Aorta (tissue), 5 donors: ENCODE data around the gene FOXN1. TPM values are rescaled to one million over a fixed set of nuclear protein-coding genes. Genes with fewer than 3 reads are reported as not detected.

Experiments used
- ATAC-seq: fragments of 200-7000 bp; cut with Tn5 transposase; one replicate; pipeline ENCODE4 v1.9.1; 2022; ENCODE audit warnings: moderate library complexity; ENCODE audit not compliant: low FRiP score
- DNase-seq, 2 donors: peaks; one replicate each; pipeline ENCODE4 v3.0.0-alpha.2; 2020
- H3K27ac ChIP-seq, 2 donors: one replicate each; pipeline ENCODE4 v1.5.1; 2013; ENCODE audit warnings: low read length in 2 of 2, mild to moderate bottlenecking in 2 of 2, moderate library complexity in 2 of 2, control low read depth in 1 of 2, inconsistent platforms in 1 of 2, low read depth in 1 of 2
- H3K27me3 ChIP-seq, 2 donors: one replicate each; pipeline ENCODE4 v1.6.1; 2013; ENCODE audit warnings: control low read depth in 1 of 2, low read length in 1 of 2, mild to moderate bottlenecking in 1 of 2, moderate library complexity in 1 of 2; ENCODE audit not compliant: insufficient read depth in 2 of 2, control insufficient read depth in 1 of 2
- H3K36me3 ChIP-seq, 2 donors: one replicate each; pipeline ENCODE4 v1.6.1; 2013; ENCODE audit warnings: control low read depth in 1 of 2, low read length in 1 of 2, mild to moderate bottlenecking in 1 of 2; ENCODE audit not compliant: insufficient read depth in 2 of 2, control insufficient read depth in 1 of 2
- H3K4me1 ChIP-seq, 2 donors: one replicate each; pipeline ENCODE4 v1.6.1; 2013; ENCODE audit warnings: low read length in 2 of 2, control low read depth in 1 of 2, mild to moderate bottlenecking in 1 of 2, moderate library complexity in 1 of 2; ENCODE audit not compliant: insufficient read depth in 2 of 2, control insufficient read depth in 1 of 2
- H3K4me3 ChIP-seq, 2 donors: one replicate each; pipeline ENCODE4 v1.5.1; 2013; ENCODE audit warnings: low read length in 2 of 2, control low read depth in 1 of 2, mild to moderate bottlenecking in 1 of 2
- H3K9me3 ChIP-seq: one replicate; pipeline ENCODE4 v1.6.1; 2013; ENCODE audit warnings: mild to moderate bottlenecking, low read length; ENCODE audit not compliant: control insufficient read depth
- whole genome bisulfite sequencing, 2 donors: extraction: QIAGEN DNeasy Blood & Tissue Kit; methylation state at CpG; one replicate each; pipeline ENCODE4 v1.1.7; 2013; 5-methylcytosine and 5-hydroxymethylcytosine counted together
- intact Hi-C, 2 donors: fragments of 100-400 bp; cut with DNase I; formaldehyde crosslinking; loops; one replicate each; pipeline versions ENCODE4 v1.14.2 to v1.15.0; 2022
- polyA plus RNA-seq, 2 donors: library from polyadenylated mRNA; stranded (reverse); fragments of 200-250 nt; gene quantifications; one replicate each; pipeline ENCODE4 v1.2.3, GENCODE V29; 2013
- total RNA-seq, 2 donors: library from RNA; stranded (reverse); fragmentation: NEBNext Ultra II Directional; extraction: Animal tissue kit (Norgen Biotek cat#: 25700); gene quantifications; one replicate each; pipeline ENCODE4 v1.2.1, GENCODE V29; 2021
- donor health status: healthy with polysubstance abuse.
- donor health status: Bipolar disorder and iron deficiency.
- donor health status: DM: no; HTN: no; CAD: no.
- donor health status: DM: no; HTN: no; CAD: no.
- donor health status: DM: yes; HTN: yes; CAD: no.

FOXN1 gene
- total and polyA plus RNA-seq, 4 donors = not detected

GRCh38 chr17:28580959-28581358 lies 74.8 kb downstream of the FOXN1 start:
- DNase-seq (no peak), ATAC-seq (no peak)
- Histone ChIP-seq H3K27me3 (no peaks in the 10 kb centered on the region), H3K4me3 (no peak overlapping the region), H3K36me3 (no peaks in the 10 kb centered on the region), H3K27ac (no peak overlapping the region), H3K9me3 (no peaks in the 10 kb centered on the region), H3K4me1 (peaks cover 0 to 2% of the 10 kb centered on the region in 2 donors)
- WGBS, 2 donors = 96 to 100% methylated on average over 3 of the region's 3 CpGs
- intact Hi-C loops = no loop called here

GRCh38 chr17:28582513-28582912 lies 76.4 kb downstream of the FOXN1 start:
- H3K27me3 ChIP-seq = no peaks in the 10 kb centered on the region
- WGBS, 2 donors = 92 to 98% methylated on average over 2 of the region's 2 CpGs
- no peak overlapping the region for H3K4me3 ChIP-seq
- H3K36me3 ChIP-seq = no peaks in the 10 kb centered on the region
- ATAC-seq (no peak), DNase-seq (no peak)
- intact Hi-C loops = no loop called here
- H3K4me1 ChIP-seq = no peaks in the 10 kb centered on the region
- H3K9me3 ChIP-seq = no peaks in the 10 kb centered on the region
- no peak overlapping the region for H3K27ac ChIP-seq

- Histone ChIP-seq H3K4me1 (no peaks in the 10 kb centered on the region), H3K36me3 (no peaks in the 10 kb centered on the region), H3K4me3 (no peak overlapping the region), H3K27me3 (no peaks in the 10 kb centered on the region), H3K27ac (no peak overlapping the region), H3K9me3 (no peaks in the 10 kb centered on the region)
- 85 to 92% methylated on average over 3 of the region's 3 CpGs for WGBS, 2 donors
- no peak for ATAC-seq
- no peak for DNase-seq
- intact Hi-C loops = no loop called here
Observed at GRCh38 chr17:28584434-28584833, 78.3 kb downstream of the FOXN1 start.

- intact Hi-C loops = no loop called here
- 94% methylated on average over 3 of the region's 3 CpGs for WGBS, 2 donors
- Histone ChIP-seq H3K4me1 (no peaks in the 10 kb centered on the region), H3K27ac (no peak overlapping the region), H3K9me3 (no peaks in the 10 kb centered on the region), H3K36me3 (no peaks in the 10 kb centered on the region), H3K4me3 (no peak overlapping the region), H3K27me3 (no peaks in the 10 kb centered on the region)
- no peak for ATAC-seq
- DNase-seq = no peak
Observed at GRCh38 chr17:28585851-28586250, 79.7 kb downstream of the FOXN1 start.

Other genes starting within 250 kb of the FOXN1 start
- gene TMEM97, start 187.1 kb upstream of the FOXN1 start, total RNA-seq = 1 to 10 TPM; 2.5 to 4.1 TPM
- 1 to 10 TPM; 1.5 to 1.8 TPM for gene TMEM97, start 187.1 kb upstream of the FOXN1 start, polyA plus RNA-seq
- gene IFT20, start 170.9 kb upstream of the FOXN1 start, total RNA-seq = 10 to 100 TPM; 34.5 to 37.2 TPM
- 10 to 100 TPM; 70.7 to 74.3 TPM for gene IFT20, start 170.9 kb upstream of the FOXN1 start, polyA plus RNA-seq
- 10 to 100 TPM; 51.1 to 68.9 TPM for gene TNFAIP1, start 170.6 kb upstream of the FOXN1 start, total RNA-seq
- 10 to 100 TPM; 11.7 to 16.2 TPM for gene TNFAIP1, start 170.6 kb upstream of the FOXN1 start, polyA plus RNA-seq
- 10 to 100 TPM; 40.1 to 42.5 TPM for gene POLDIP2, start 148.8 kb upstream of the FOXN1 start, total RNA-seq
- 10 to 100 TPM; 36.6 to 41.4 TPM for gene POLDIP2, start 148.8 kb upstream of the FOXN1 start, polyA plus RNA-seq
- not detected for gene SEBOX, start 141.1 kb upstream of the FOXN1 start, total RNA-seq
- not detected for gene SEBOX, start 141.1 kb upstream of the FOXN1 start, polyA plus RNA-seq
- gene VTN, start 136.0 kb upstream of the FOXN1 start, total RNA-seq = 1 to 10 TPM; 1.5 to 2.6 TPM
- 1 to 10 TPM in 1 of 2 donors, under 1 TPM in 1; 0.63 to 4.3 TPM for gene VTN, start 136.0 kb upstream of the FOXN1 start, polyA plus RNA-seq
- 10 to 100 TPM; 14.5 to 20.3 TPM for gene SARM1, start 134.7 kb upstream of the FOXN1 start, total RNA-seq
- 10 to 100 TPM in 1 of 2 donors, 1 to 10 TPM in 1; 4.9 to 10.3 TPM for gene SARM1, start 134.7 kb upstream of the FOXN1 start, polyA plus RNA-seq
- gene SLC46A1, start 100.1 kb upstream of the FOXN1 start, total RNA-seq = 10 to 100 TPM in 1 of 2 donors, 1 to 10 TPM in 1; 6.4 to 16.7 TPM
- 10 to 100 TPM in 1 of 2 donors, 1 to 10 TPM in 1; 4.4 to 10.5 TPM for gene SLC46A1, start 100.1 kb upstream of the FOXN1 start, polyA plus RNA-seq
- gene SLC13A2, start 32.7 kb upstream of the FOXN1 start, total RNA-seq = not detected
- gene SLC13A2, start 32.7 kb upstream of the FOXN1 start, polyA plus RNA-seq = 10 to 100 TPM in 1 of 2 donors, not detected in 1; 23.8 TPM
- gene UNC119, start 46.3 kb downstream of the FOXN1 start, total RNA-seq = 10 to 100 TPM; 17.4 to 25.7 TPM
- gene UNC119, start 46.3 kb downstream of the FOXN1 start, polyA plus RNA-seq = 10 to 100 TPM; 18.7 to 36.6 TPM
- 10 to 100 TPM; 33.5 to 38.7 TPM for gene PIGS, start 65.2 kb downstream of the FOXN1 start, total RNA-seq
- gene PIGS, start 65.2 kb downstream of the FOXN1 start, polyA plus RNA-seq = 10 to 100 TPM; 21.8 to 37.7 TPM
- gene ALDOC, start 70.5 kb downstream of the FOXN1 start, total RNA-seq = 10 to 100 TPM; 22.1 to 27.1 TPM
- 10 to 100 TPM; 15.4 to 30.4 TPM for gene ALDOC, start 70.5 kb downstream of the FOXN1 start, polyA plus RNA-seq
- gene SPAG5, start 92.7 kb downstream of the FOXN1 start, total RNA-seq = 1 to 10 TPM; 2.2 to 3.6 TPM
- gene SPAG5, start 92.7 kb downstream of the FOXN1 start, polyA plus RNA-seq = 1 to 10 TPM; 1.6 to 4.3 TPM
- gene RSKR, start 107.8 kb downstream of the FOXN1 start, total RNA-seq = 10 to 100 TPM in 1 of 2 donors, 1 to 10 TPM in 1; 6.3 to 15.7 TPM
- gene RSKR, start 107.8 kb downstream of the FOXN1 start, polyA plus RNA-seq = 1 to 10 TPM in 1 of 2 donors, under 1 TPM in 1; 0.13 to 3.0 TPM
- 100 to 1,000 TPM; 100 to 135 TPM for gene BLTP2, start 138.8 kb downstream of the FOXN1 start, total RNA-seq
- gene BLTP2, start 138.8 kb downstream of the FOXN1 start, polyA plus RNA-seq = 10 to 100 TPM; 27.7 to 27.8 TPM
- gene SDF2, start 155.6 kb downstream of the FOXN1 start, total RNA-seq = 10 to 100 TPM; 34.8 to 40.8 TPM
- 10 to 100 TPM; 36.7 to 51.5 TPM for gene SDF2, start 155.6 kb downstream of the FOXN1 start, polyA plus RNA-seq
- 10 to 100 TPM; 73.1 to 81.2 TPM for gene SUPT6H, start 155.9 kb downstream of the FOXN1 start, total RNA-seq
- gene SUPT6H, start 155.9 kb downstream of the FOXN1 start, polyA plus RNA-seq = 10 to 100 TPM; 22.5 to 41.0 TPM
- 1 to 10 TPM in 1 of 2 donors, under 1 TPM in 1; 0.78 to 6.6 TPM for gene PROCA1, start 205.5 kb downstream of the FOXN1 start, total RNA-seq
- gene PROCA1, start 205.5 kb downstream of the FOXN1 start, polyA plus RNA-seq = 1 to 10 TPM; 5.1 to 5.3 TPM
- 100 to 1,000 TPM; 107 to 115 TPM for gene RAB34, start 211.5 kb downstream of the FOXN1 start, total RNA-seq
- gene RAB34, start 211.5 kb downstream of the FOXN1 start, polyA plus RNA-seq = 100 to 1,000 TPM; 133 to 303 TPM
- gene RPL23A, start 213.6 kb downstream of the FOXN1 start, total RNA-seq = 1,000 to 10,000 TPM; 1,133 to 1,177 TPM
- gene RPL23A, start 213.6 kb downstream of the FOXN1 start, polyA plus RNA-seq = 1,000 to 10,000 TPM; 1,641 to 1,888 TPM
- 1 to 10 TPM in 1 of 2 donors, under 1 TPM in 1; 0.90 to 2.5 TPM for gene TLCD1, start 219.9 kb downstream of the FOXN1 start, total RNA-seq
- gene TLCD1, start 219.9 kb downstream of the FOXN1 start, polyA plus RNA-seq = 1 to 10 TPM in 1 of 2 donors, not detected in 1; 1.5 TPM
- 1 to 10 TPM; 1.6 to 4.5 TPM for gene NEK8, start 222.4 kb downstream of the FOXN1 start, total RNA-seq
- gene NEK8, start 222.4 kb downstream of the FOXN1 start, polyA plus RNA-seq = 1 to 10 TPM; 2.0 to 5.3 TPM
- 10 to 100 TPM; 18.8 to 24.6 TPM for gene TRAF4, start 237.7 kb downstream of the FOXN1 start, total RNA-seq
- gene TRAF4, start 237.7 kb downstream of the FOXN1 start, polyA plus RNA-seq = 10 to 100 TPM; 10.7 to 19.3 TPM